NB4 (cell line): ENCODE data around the gene BATF2.

ENCODE experiments used
- MYC ChIP-seq: IDR thresholded peaks from 2 replicates; pipeline ENCODE4 v1.6.1; 2011; ENCODE audit warnings: low read depth, low read length
- POLR2A ChIP-seq: IDR thresholded peaks from 2 replicates; pipeline ENCODE4 v1.6.1; 2011; ENCODE audit warnings: mild to moderate bottlenecking; ENCODE audit not compliant: insufficient read length; ENCODE audit errors: extremely low read depth
- TF ChIP-seq, protein P1 (sequence below): IDR thresholded peaks from one replicate; pipeline ENCODE4 v1.5.1; 2012; ENCODE audit warnings: low read depth, low read length
- TF ChIP-seq, protein P2 (sequence below): IDR thresholded peaks from 2 replicates; pipeline ENCODE4 v1.6.1; 2011; ENCODE audit warnings: low read depth, low read length

DNA sequence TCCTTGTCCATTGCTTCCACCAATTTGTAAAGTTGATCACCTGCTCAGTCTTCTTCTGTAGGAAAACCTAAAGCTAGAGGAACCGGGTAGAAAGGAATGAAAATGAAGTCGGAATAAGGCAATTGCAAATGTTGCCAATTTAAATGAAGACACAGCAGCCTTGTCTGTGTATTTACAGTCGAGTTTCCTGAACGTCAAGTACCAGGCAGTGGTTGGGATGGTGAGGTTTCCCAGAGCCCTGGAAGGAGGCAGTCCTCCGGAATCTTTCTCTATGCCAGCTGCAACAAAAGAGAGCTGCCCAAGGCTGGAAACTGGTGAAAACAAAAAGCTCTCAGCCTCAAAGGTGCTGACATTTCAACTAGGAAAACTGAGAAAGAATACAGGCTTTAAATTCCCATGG, 42.6 kb downstream of the BATF2 start:
- TF ChIP-seq, protein P1, sequence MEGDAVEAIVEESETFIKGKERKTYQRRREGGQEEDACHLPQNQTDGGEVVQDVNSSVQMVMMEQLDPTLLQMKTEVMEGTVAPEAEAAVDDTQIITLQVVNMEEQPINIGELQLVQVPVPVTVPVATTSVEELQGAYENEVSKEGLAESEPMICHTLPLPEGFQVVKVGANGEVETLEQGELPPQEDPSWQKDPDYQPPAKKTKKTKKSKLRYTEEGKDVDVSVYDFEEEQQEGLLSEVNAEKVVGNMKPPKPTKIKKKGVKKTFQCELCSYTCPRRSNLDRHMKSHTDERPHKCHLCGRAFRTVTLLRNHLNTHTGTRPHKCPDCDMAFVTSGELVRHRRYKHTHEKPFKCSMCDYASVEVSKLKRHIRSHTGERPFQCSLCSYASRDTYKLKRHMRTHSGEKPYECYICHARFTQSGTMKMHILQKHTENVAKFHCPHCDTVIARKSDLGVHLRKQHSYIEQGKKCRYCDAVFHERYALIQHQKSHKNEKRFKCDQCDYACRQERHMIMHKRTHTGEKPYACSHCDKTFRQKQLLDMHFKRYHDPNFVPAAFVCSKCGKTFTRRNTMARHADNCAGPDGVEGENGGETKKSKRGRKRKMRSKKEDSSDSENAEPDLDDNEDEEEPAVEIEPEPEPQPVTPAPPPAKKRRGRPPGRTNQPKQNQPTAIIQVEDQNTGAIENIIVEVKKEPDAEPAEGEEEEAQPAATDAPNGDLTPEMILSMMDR: no peak
- TF ChIP-seq POLR2A (no peak), MYC (no peak)
- TF ChIP-seq, protein P2, sequence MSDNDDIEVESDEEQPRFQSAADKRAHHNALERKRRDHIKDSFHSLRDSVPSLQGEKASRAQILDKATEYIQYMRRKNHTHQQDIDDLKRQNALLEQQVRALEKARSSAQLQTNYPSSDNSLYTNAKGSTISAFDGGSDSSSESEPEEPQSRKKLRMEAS: no peak
